ENCODE measurements around the gene PNPLA2.

DNA sequence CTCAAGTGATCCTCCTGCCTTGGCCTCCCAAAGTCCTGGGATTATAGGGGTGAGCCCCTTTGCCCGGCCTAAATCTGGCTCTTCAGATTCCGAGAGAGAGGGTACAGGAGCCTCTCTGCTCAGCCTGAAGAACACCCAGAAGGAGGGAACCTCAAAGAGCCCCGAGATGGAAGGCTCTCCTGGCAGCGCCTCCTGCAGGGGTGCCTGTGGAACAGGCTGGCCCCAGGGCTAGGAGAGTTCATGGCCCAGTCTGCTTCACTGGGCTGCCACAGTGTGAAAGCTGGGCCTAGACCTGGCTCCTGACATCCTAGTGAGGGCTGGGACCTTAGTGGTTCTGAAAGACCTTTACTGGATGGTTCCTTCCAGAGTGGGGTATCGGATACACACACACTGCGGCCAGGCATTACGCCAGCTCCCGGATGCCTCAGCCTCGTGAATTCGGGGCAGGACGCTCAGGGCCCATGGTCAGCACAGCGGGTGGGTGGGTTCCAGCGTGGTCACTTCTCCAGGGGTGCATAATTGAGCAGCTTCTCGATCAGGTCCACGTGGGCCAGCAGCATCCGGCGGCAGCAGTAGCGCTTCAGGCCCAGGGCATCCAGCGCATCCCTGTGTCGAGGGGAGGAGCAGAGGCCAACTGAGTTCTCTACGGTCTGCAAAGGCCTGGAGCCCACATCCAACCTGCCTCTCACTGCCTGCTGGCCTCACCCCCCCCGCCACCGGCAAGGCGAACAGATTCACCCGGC lies 21.3 kb downstream of the PNPLA2 start:
- TF ChIP-seq EZH2 (IDR thresholded peaks at IDR 0.05; ENCODE audit: low read length, missing control alignments): no peak
- TF ChIP-seq, protein P1, sequence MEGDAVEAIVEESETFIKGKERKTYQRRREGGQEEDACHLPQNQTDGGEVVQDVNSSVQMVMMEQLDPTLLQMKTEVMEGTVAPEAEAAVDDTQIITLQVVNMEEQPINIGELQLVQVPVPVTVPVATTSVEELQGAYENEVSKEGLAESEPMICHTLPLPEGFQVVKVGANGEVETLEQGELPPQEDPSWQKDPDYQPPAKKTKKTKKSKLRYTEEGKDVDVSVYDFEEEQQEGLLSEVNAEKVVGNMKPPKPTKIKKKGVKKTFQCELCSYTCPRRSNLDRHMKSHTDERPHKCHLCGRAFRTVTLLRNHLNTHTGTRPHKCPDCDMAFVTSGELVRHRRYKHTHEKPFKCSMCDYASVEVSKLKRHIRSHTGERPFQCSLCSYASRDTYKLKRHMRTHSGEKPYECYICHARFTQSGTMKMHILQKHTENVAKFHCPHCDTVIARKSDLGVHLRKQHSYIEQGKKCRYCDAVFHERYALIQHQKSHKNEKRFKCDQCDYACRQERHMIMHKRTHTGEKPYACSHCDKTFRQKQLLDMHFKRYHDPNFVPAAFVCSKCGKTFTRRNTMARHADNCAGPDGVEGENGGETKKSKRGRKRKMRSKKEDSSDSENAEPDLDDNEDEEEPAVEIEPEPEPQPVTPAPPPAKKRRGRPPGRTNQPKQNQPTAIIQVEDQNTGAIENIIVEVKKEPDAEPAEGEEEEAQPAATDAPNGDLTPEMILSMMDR (conservative IDR thresholded peaks at IDR 0.05 in 1 of 2, IDR thresholded peaks at IDR 0.05 in 1 of 2; ENCODE audit: low read depth in 1 of 2, low read length in 2 of 2): peak; percentile 20 to 37
